Measurements from ENCODE around the gene RNASE8. TPM values are rescaled to one million over a fixed set of nuclear protein-coding genes. Genes with fewer than 3 reads are reported as not detected.

RNASE8 gene
- total and polyA plus RNA-seq, 10 of the 15 experiments (the other 5 are each of a cell fraction or from before 2014, with no cell fraction given) = not detected

DNA sequence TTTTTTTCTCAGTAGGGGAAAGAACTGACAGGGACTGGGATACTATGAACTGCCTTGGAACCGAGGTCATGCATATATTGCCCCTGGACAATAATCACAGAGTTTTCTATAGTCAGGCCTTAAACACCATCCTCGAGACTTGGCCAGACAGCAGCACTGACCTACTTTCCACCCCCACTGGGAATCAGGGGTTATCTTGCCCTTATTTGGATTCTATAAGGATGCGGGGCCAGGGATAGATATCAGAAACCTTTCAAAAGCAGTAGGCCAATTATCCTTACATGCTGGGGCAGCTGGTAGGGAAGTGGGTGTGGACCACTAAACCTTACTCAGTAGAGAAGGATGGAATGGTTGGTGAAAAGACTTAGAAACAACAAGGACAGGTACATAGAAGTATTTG, 38.8 kb downstream of the RNASE8 start:
- intact Hi-C loops (cut with micrococcal nuclease; ENCODE audit: unreplicated experiment) = no loop called here
- H3K9ac ChIP-seq (ENCODE audit: control insufficient read depth, insufficient read depth, low read length) = no peak overlapping the region
- CTCF ChIA-PET = interaction anchor here (1.1 to 6.9 kb wide), 6 partner anchors 9 to 91 kb away, joined by 3 to 194 read pairs (median 58); partner anchors contain the start of genes ARHGEF40 and TMEM253
- H3K4me1 ChIP-seq (ENCODE audit: control insufficient read depth, insufficient read depth, low read length) = no peaks in the 10 kb centered on the region
- no peak overlapping the region for H3K27ac ChIP-seq (ENCODE audit: control insufficient read depth, insufficient read depth)
- H3K9me3 ChIP-seq (replicated peaks; ENCODE audit: control insufficient read depth, insufficient read depth, low read length) = no peaks in the 10 kb centered on the region
- H3K4me2 ChIP-seq (ENCODE audit: control insufficient read depth, insufficient read depth) = no peak overlapping the region
- H3K27me3 ChIP-seq (replicated peaks in 1 of 2; ENCODE audit: control insufficient read depth in 2 of 2, insufficient read depth in 2 of 2, low read length in 1 of 2) = peaks cover 2 to 3% of the 10 kb centered on the region in 2 experiments; a peak in 2 of 4 replicates
- 61% methylated on average over 3 of the region's 3 CpGs for WGBS (ENCODE audit: insufficient coverage, insufficient replicate concordance, low lambda C conversion rate, missing lambda C conversion rate)
- FAIRE-seq = no peak
- TF ChIP-seq, protein P1, sequence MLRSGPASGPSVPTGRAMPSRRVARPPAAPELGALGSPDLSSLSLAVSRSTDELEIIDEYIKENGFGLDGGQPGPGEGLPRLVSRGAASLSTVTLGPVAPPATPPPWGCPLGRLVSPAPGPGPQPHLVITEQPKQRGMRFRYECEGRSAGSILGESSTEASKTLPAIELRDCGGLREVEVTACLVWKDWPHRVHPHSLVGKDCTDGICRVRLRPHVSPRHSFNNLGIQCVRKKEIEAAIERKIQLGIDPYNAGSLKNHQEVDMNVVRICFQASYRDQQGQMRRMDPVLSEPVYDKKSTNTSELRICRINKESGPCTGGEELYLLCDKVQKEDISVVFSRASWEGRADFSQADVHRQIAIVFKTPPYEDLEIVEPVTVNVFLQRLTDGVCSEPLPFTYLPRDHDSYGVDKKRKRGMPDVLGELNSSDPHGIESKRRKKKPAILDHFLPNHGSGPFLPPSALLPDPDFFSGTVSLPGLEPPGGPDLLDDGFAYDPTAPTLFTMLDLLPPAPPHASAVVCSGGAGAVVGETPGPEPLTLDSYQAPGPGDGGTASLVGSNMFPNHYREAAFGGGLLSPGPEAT (IDR thresholded peaks at IDR 0.05; ENCODE audit: low read depth) = no peak
- TF ChIP-seq KDM1A (IDR thresholded peaks at IDR 0.05; ENCODE audit: borderline replicate concordance) = no peak
- no peak for TF ChIP-seq MEF2A (IDR thresholded peaks at IDR 0.05; ENCODE audit: insufficient read depth, low read depth, low read length)
- no peak for TF ChIP-seq NFYB (IDR thresholded peaks at IDR 0.05; ENCODE audit: insufficient read depth, low read depth, low read length)
- no peak for DNase-seq (ENCODE audit: low read depth, low spot score)
- BruUV-seq (replicated peaks) = no TSS peak
- in situ Hi-C loops (cut with MboI) = no loop called here
- RAD21 ChIA-PET (ENCODE audit: unreplicated experiment) = interaction anchor here (0.9 to 2.2 kb wide), 5 partner anchors 8 to 82 kb away, joined by 7 to 13 read pairs (median 10); partner anchors contain the start of gene ARHGEF40
- no peaks in the 10 kb centered on the region for H3K79me2 ChIP-seq (ENCODE audit: control insufficient read depth, insufficient read depth, low read length)
- ATAC-seq = no peak
- SMC1A ChIA-PET (ENCODE audit: uncharacterized antibody, unreplicated experiment) = interaction anchor here (1.2 to 5.9 kb wide), 5 partner anchors 10 to 86 kb away, joined by 3 to 78 read pairs (median 4); no protein-coding TSS in a partner anchor
- H4K20me1 ChIP-seq (ENCODE audit: control insufficient read depth, insufficient read depth) = no peaks in the 10 kb centered on the region
- no peaks in the 10 kb centered on the region for H3K36me3 ChIP-seq (ENCODE audit: control insufficient read depth in 2 of 2, insufficient read depth in 2 of 2, low read length in 1 of 2)
- no peak overlapping the region for H3K4me3 ChIP-seq
- POLR2A ChIA-PET = interaction anchor here (1.1 kb wide), 1 partner anchor 8 kb away, joined by 4 read pairs; no protein-coding TSS in a partner anchor
- no peak overlapping the region for H2AFZ ChIP-seq (ENCODE audit: control insufficient read depth, low read depth, low read length)

Measured in GM12878 (cell line).